Measurements from ENCODE around the gene MTARC2.

MTARC2 gene

GRCh38 chr1:220825819-220826551, 77.9 kb downstream of the MTARC2 start:
- no peak for DNase-seq

DNA sequence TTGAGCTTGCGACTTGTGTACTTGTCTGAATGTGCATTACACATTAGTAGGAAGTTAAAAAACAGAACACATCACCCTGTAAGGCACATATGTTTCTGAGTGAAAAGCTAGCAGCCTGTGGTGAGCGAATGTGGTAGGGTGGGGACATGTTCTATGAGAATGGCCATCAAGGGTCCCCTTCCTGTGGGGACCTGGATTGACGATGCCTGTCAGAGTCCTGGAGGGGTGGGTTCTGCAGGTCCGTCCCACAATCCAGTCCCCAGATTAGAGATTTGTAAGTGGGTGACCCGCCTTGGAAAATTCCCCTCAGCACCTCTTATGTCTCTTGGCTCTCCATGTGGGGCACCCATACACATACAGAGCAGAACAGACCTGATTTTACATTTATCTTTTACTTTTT, 78.6 kb downstream of the MTARC2 start:
- no peak for DNase-seq

DNA sequence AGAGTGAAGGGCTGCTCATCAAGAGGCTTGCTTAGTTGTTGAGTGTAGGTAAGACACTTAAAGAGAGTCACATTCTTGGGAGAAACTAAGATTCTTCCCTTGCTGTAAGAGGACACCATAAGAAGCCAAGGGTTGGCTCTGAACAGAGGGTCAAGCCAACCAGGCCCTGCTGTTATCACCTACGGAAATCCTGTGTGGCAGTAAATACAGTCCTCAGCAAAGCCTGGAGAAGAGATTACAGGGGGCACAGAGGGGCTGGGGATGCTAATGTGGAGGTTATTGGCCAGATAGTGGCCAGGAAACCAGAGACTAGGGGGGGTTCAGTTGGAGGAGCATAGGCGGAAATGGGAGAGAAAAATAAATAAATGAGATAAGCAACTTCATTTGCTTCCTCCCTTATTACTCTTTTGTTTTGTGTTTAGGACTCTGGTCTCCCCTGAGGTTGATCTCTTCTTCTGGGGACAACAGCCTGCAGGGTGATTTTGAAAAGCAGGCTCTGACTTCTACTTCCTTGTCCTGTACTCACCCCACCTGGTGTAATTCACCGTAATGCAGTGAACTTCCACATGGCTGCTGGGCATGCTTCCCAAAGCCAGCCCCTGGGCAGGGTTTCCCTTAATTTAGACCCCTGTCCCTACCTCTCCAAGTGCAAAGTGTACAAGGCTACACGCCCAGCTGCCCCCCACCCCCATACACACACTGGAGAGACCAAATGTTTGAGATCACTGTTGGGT, 79.5 kb downstream of the MTARC2 start:
- no peak for DNase-seq

DNA sequence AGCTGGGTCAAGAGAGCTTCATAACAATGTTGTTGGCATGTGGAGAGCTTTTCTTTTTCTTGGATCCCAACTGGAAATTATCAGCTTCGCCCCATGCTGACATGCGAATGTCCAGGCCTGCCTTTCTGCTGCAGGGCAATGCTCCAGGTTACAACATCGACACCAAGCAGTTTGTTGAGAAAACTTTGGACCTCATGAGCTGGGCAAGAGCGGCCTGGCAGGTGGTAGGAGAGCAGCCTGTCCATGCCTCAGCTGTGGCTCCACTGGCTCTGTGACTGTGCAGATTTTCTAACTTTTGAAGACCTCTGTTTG, 80.0 kb downstream of the MTARC2 start:
- DNase-seq = no peak

GRCh38 chr1:220828950-220829586, 80.9 kb downstream of the MTARC2 start:
- no peak for DNase-seq

DNA sequence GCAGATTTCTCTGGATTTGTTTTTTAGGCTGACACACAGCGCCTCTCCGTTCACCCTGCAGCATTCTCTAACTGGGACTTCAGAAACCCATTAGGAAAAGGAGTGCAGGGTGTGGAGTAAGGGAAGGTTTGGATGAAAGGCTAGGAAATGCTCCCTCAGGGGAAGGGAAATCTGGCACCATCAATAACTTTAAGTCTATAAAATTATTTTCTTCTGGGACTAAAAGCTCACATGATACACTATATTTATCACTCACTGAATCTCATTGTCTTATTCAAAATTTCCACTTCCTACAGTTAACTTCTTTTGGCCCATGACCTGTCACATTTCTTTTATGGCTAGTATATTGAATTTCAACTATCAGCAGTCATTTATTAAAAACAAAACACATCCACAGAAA, 85.3 kb downstream of the MTARC2 start:
- no peak for DNase-seq

Data from hypothalamus (tissue), 51 donors.